HepG2 (cell line): ENCODE data around the gene GPAT3. TPM values are rescaled to one million over a fixed set of nuclear protein-coding genes. Genes with fewer than 3 reads are reported as not detected.
A peak's percentile ranks its signal among the peaks of the same experiment; 100 is the strongest.

Experiments used
- FOXP1 ChIP-seq, 2 experiments: fragments of 450-650 bp in 1 of 2; IDR thresholded peaks; 2 replicates each; pipeline ENCODE4 v1.6.1; 2017 to 2018; ENCODE audit warnings: antibody characterized with exemption in 1 of 2
- HNF4A ChIP-seq: sonication (generic); formaldehyde crosslinking; IDR thresholded peaks from 2 replicates; pipeline ENCODE4 v1.4.0; 2020; ENCODE audit warnings: missing genetic modification reagents
- HNRNPK ChIP-seq: fragments of 200-400 bp; formaldehyde crosslinking; IDR thresholded peaks from 2 replicates; pipeline ENCODE4 v1.6.1; 2018; ENCODE audit warnings: low read length, low read depth, moderate library complexity, mild to moderate bottlenecking; ENCODE audit not compliant: poor library complexity, severe bottlenecking
- KLF16 ChIP-seq, 2 experiments: sonication (generic) in 1 of 2; formaldehyde crosslinking in 1 of 2; IDR thresholded peaks; 2 replicates each; pipeline versions ENCODE4 v1.6.1 to v1.8.0; 2016 to 2023; ENCODE audit warnings: missing genetic modification reagents in 2 of 2, missing compliant biosample characterization in 1 of 2
- SMYD3 ChIP-seq: sonication (generic); formaldehyde crosslinking; IDR thresholded peaks from 2 replicates; pipeline ENCODE4 v1.8.1; 2023; ENCODE audit warnings: mild to moderate bottlenecking, missing genetic modification reagents
- SNAPC2 ChIP-seq: sonication (generic); formaldehyde crosslinking; IDR thresholded peaks from 2 replicates; pipeline ENCODE4 v1.8.1; 2022; ENCODE audit warnings: mild to moderate bottlenecking, missing genetic modification reagents
- SPEN ChIP-seq: sonication (generic); formaldehyde crosslinking; IDR thresholded peaks from 2 replicates; pipeline ENCODE4 v1.5.1; 2020; ENCODE audit warnings: low read depth, mild to moderate bottlenecking, missing genetic modification reagents
- TEAD3 ChIP-seq: optimal IDR thresholded peaks from 2 replicates; pipeline ENCODE3; 2016; ENCODE audit warnings: borderline replicate concordance
- ZFP37 ChIP-seq: sonication (generic); formaldehyde crosslinking; IDR thresholded peaks from 2 replicates; pipeline ENCODE4 v1.4.0; 2020; ENCODE audit warnings: missing genetic modification reagents, borderline replicate concordance
- ZNF160 ChIP-seq: sonication (generic); formaldehyde crosslinking; IDR thresholded peaks from 2 replicates; pipeline ENCODE4 v1.8.0; 2022; ENCODE audit warnings: mild to moderate bottlenecking, inconsistent platforms, missing genetic modification reagents
- polyA plus RNA-seq, 8 experiments: library from polyadenylated mRNA; depleted of rRNA in 3 of 8; stranded (reverse) in 7 of 8; unstranded in 1 of 8; fragments of >200 nt; fragmentation: Illumina TruSeq in 4 of 8; extraction: Trizol in 4 of 8; gene quantifications; 2 replicates each; pipeline versions ENCODE4 v1.2.1 to v1.2.3, GENCODE V29; 2011 to 2016; ENCODE audit warnings: low read depth in 4 of 8, missing spikeins in 1 of 8, mixed read lengths in 1 of 8; ENCODE audit not compliant: insufficient read depth in 1 of 8
- total RNA-seq, 5 experiments: library from RNA; depleted of rRNA; stranded (reverse); fragments of >200 nt; fragmentation: Illumina TruSeq; extraction: Trizol; gene quantifications; 2 replicates each; pipeline ENCODE4 v1.2.3, GENCODE V29; 2016; ENCODE audit warnings: low read depth in 1 of 5
- TF ChIP-seq, protein P1 (sequence below): sonication (generic); formaldehyde crosslinking; IDR thresholded peaks from 2 replicates; pipeline ENCODE4 v1.5.0; 2020; ENCODE audit warnings: missing genetic modification reagents
- TF ChIP-seq, protein P2 (sequence below): sonication (generic); formaldehyde crosslinking; IDR thresholded peaks from 2 replicates; pipeline ENCODE4 v1.4.0; 2020; ENCODE audit warnings: missing genetic modification reagents
- TF ChIP-seq, protein P3 (sequence below): sonication (generic); formaldehyde crosslinking; IDR thresholded peaks from 2 replicates; pipeline ENCODE4 v1.5.1; 2020; ENCODE audit warnings: missing genetic modification reagents, mild to moderate bottlenecking, borderline replicate concordance
- TF ChIP-seq, protein P4 (sequence below): sonication (generic); formaldehyde crosslinking; IDR thresholded peaks from 2 replicates; pipeline ENCODE4 v1.5.0; 2020; ENCODE audit warnings: missing genetic modification reagents
- TF ChIP-seq, protein P5 (sequence below): sonication (generic); formaldehyde crosslinking; IDR thresholded peaks from 2 replicates; pipeline ENCODE4 v1.4.0; 2020; ENCODE audit warnings: missing genetic modification reagents

Gene GPAT3
- total and polyA plus RNA-seq, 2 of the 13 experiments (the other 11 are each of a cell fraction or from before 2014, with no cell fraction given): 2.4 to 2.6 TPM

DNA sequence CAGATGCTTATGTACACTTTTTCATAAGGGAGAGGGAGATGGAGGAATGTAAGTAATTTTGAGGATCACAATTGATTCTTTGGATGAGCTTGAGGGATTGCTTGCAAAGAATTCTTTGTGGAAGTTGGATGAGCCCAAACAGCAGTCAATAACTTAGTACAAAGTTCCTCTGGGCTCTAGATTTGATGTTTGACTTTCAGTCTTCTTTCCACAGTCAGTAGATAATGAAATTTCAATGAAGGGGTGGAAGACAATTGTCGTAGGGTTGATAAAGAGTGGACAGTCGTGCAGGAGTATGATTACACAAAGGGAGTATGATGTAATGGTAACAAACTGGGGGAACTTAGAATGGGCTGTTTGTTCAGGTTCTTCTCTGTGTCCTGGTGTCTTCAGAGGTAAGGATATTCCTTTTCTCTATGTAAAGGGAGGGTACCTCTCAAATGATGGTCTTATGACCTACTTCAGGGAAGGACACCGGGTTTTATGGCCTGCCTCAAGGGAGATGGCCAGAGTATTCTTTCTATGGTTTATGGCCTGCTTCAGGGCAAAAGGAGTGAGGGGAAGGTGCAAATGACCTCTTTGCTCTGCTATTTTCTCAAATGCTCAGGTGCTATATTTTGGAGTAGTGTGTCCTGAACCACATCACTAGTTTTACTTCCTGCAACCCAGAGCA lies 49.3 kb upstream of the GPAT3 start (continued):
- TF ChIP-seq, protein P1, sequence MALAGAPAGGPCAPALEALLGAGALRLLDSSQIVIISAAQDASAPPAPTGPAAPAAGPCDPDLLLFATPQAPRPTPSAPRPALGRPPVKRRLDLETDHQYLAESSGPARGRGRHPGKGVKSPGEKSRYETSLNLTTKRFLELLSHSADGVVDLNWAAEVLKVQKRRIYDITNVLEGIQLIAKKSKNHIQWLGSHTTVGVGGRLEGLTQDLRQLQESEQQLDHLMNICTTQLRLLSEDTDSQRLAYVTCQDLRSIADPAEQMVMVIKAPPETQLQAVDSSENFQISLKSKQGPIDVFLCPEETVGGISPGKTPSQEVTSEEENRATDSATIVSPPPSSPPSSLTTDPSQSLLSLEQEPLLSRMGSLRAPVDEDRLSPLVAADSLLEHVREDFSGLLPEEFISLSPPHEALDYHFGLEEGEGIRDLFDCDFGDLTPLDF: no peak
- no peak for TF ChIP-seq SPEN (CRISPR knock-in tag)
- no peak for TF ChIP-seq FOXP1 (IDR thresholded peaks at IDR 0.05)
- peak; percentile 46; the same call in 1 of the 2 replicates for TF ChIP-seq FOXP1 (CRISPR knock-in tag; IDR thresholded peaks at IDR 0.05)
- peak; percentile 66 for TF ChIP-seq TEAD3 (CRISPR knock-in tag)
- no peak for TF ChIP-seq SNAPC2 (CRISPR knock-in tag)
- TF ChIP-seq, protein P2, sequence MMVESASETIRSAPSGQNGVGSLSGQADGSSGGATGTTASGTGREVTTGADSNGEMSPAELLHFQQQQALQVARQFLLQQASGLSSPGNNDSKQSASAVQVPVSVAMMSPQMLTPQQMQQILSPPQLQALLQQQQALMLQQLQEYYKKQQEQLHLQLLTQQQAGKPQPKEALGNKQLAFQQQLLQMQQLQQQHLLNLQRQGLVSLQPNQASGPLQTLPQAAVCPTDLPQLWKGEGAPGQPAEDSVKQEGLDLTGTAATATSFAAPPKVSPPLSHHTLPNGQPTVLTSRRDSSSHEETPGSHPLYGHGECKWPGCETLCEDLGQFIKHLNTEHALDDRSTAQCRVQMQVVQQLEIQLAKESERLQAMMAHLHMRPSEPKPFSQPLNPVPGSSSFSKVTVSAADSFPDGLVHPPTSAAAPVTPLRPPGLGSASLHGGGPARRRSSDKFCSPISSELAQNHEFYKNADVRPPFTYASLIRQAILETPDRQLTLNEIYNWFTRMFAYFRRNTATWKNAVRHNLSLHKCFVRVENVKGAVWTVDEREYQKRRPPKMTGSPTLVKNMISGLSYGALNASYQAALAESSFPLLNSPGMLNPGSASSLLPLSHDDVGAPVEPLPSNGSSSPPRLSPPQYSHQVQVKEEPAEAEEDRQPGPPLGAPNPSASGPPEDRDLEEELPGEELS (CRISPR knock-in tag): peak; percentile 28; the same call in 1 of the 2 replicates
- TF ChIP-seq, protein P3, sequence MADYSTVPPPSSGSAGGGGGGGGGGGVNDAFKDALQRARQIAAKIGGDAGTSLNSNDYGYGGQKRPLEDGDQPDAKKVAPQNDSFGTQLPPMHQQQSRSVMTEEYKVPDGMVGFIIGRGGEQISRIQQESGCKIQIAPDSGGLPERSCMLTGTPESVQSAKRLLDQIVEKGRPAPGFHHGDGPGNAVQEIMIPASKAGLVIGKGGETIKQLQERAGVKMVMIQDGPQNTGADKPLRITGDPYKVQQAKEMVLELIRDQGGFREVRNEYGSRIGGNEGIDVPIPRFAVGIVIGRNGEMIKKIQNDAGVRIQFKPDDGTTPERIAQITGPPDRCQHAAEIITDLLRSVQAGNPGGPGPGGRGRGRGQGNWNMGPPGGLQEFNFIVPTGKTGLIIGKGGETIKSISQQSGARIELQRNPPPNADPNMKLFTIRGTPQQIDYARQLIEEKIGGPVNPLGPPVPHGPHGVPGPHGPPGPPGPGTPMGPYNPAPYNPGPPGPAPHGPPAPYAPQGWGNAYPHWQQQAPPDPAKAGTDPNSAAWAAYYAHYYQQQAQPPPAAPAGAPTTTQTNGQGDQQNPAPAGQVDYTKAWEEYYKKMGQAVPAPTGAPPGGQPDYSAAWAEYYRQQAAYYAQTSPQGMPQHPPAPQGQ (CRISPR knock-in tag): no peak
- TF ChIP-seq HNRNPK: no peak
- peak in 1 of 2 experiments; percentile 16; a peak in 1 of 4 replicates for TF ChIP-seq KLF16 (CRISPR knock-in tag; IDR thresholded peaks at IDR 0.05)
- no peak for TF ChIP-seq ZFP37
- TF ChIP-seq ZNF160: no peak
- TF ChIP-seq, protein P4, sequence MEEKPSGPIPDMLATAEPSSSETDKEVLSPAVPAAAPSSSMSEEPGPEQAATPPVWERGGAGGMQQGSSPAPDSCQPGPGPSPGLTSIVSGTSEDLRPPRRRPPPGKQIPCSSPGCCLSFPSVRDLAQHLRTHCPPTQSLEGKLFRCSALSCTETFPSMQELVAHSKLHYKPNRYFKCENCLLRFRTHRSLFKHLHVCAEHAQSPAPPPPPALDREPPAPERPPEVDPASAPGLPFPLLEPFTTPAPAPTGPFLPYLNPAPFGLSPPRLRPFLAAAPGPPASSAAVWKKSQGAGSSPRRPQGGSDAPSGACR: no peak
- TF ChIP-seq HNF4A (CRISPR knock-in tag): peak; percentile 58
- TF ChIP-seq SMYD3 (CRISPR knock-in tag): no peak
- TF ChIP-seq, protein P5, sequence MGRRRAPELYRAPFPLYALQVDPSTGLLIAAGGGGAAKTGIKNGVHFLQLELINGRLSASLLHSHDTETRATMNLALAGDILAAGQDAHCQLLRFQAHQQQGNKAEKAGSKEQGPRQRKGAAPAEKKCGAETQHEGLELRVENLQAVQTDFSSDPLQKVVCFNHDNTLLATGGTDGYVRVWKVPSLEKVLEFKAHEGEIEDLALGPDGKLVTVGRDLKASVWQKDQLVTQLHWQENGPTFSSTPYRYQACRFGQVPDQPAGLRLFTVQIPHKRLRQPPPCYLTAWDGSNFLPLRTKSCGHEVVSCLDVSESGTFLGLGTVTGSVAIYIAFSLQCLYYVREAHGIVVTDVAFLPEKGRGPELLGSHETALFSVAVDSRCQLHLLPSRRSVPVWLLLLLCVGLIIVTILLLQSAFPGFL (CRISPR knock-in tag): no peak
- TF ChIP-seq, all 625 proteins: peak for 33
